Mesenteric fat pad (tissue), 1 donor: Measurements from ENCODE around the gene OSCP1. TPM values are rescaled to one million over a fixed set of nuclear protein-coding genes. Genes with fewer than 3 reads are reported as not detected.

ENCODE experiments used
- DNase-seq: peaks from one replicate; pipeline ENCODE4 v3.0.0-alpha.2; 2020; ENCODE audit warnings: low spot score
- total RNA-seq: library from RNA; stranded (reverse); fragmentation: NEBNext Ultra II Directional; extraction: Animal tissue kit (Norgen Biotek cat#: 25700); gene quantifications from one replicate; pipeline ENCODE4 v1.2.1, GENCODE V29; 2021
- donor health status: DM: yes; HTN: yes; CAD: no.

OSCP1 gene
- total RNA-seq, 1 donor from 2014 or later = 7.0 TPM

DNA sequence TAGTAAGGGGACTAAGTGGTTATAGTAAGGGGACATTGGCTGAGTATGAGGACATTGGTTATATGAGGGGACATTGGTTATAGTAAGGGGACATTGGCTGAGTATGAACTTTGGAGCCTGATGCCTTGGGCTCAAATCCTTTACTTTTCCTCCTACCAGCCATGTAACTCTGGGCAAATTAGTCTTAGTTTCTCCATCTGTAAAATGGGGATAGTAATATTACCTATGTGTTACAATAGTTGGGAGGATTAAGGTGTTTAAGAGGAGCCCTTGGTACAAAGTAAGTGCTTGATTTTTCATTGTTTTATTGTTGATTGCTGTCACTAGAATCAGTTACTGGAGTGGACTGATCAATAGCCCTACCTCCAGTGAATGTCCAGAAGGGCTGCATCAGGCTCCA, 2.8 kb downstream of the OSCP1 start:
- DNase-seq = no peak

DNA sequence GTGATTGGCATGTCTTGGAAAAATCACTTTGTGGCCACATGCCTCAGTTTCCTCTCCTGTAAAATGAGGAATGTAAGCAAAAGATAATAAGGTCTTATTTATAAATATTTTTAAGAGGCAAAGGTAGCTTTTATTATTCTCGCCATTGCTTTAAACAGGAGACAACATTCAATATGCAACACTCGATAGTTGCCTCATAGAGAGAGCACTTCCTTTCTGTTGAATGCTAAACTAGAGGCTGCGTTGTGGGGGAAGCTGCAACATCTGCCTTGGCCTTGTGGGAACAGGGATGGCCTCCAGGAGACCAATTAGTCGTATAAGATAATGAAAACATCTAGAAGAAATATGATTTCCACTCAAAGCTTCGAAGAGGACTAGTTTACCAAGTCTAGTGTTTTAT, 3.5 kb downstream of the OSCP1 start:
- DNase-seq = no peak

GRCh38 chr1:36446271-36446670, 4.0 kb downstream of the OSCP1 start:
- no peak for DNase-seq

- DNase-seq = no peak
Observed at GRCh38 chr1:36443297-36443696, 7.0 kb downstream of the OSCP1 start.

- DNase-seq = no peak
Observed at GRCh38 chr1:36442337-36442736, 7.9 kb downstream of the OSCP1 start.

DNA sequence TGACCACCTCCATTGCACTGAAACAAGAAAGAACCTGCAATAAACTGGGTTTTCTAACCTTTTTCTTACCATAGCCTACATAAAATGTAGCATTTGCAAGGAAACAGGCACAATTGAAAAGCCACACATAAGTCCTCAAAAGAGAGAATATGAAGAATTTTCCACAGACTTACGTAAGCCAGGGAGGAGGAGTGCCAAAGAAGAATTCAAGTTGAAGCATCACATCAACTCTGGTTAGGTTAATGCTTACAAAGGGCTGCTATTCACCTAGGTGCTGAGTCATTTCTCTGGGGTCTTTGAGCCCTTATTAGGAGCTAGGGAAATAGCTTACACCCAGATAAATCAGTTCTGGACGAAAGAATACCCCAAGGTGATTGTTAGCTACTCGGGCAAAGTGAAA, 9.6 kb downstream of the OSCP1 start:
- DNase-seq = no peak

- DNase-seq = no peak
Observed at GRCh38 chr1:36440044-36440443, 10.2 kb downstream of the OSCP1 start.

DNA sequence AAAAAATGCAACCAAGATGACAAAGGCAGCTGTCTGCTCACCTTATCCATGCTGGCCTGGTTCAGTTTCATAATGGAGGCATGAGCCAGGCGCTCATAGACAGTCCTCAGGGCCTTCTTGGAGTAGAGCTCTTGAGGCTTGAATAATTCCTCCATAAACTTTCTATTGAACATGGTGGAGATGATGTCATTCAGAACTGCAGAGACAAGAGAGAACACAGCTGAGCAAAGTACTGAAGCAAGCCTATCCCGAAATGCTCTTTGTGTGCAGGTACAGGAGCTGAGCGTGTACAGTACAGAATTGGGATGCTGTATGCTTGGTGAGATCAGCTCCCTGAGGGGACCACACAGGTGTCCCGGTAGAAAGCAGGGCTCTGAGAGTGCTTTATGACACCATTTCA, 11.5 kb downstream of the OSCP1 start:
- no peak for DNase-seq

DNA sequence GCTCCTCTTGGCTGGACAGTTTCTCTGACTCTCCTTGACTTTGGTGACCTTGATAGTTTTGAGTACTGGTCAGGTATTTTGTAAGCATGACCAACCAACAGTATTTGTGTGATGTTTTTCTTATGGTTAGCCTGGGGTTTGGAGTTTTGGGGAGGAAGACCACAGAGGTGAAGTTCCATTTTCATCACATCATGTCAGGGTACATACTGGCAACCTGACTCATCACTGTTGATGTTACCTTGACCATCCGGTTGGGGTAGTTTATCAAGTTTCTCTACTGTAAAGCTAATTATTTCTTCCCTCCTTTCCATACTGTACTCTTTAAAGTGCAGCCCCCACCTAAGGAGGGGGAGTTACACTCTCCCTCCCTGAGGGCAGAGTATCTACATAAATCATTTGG, 13.4 kb downstream of the OSCP1 start:
- DNase-seq = no peak

- DNase-seq = no peak
Observed at GRCh38 chr1:36433102-36433501, 17.1 kb downstream of the OSCP1 start.

- no peak for DNase-seq
Observed at GRCh38 chr1:36432616-36433015, 17.6 kb downstream of the OSCP1 start.

GRCh38 chr1:36425791-36426190, 24.5 kb downstream of the OSCP1 start:
- DNase-seq = no peak

- no peak for DNase-seq
Observed at GRCh38 chr1:36421649-36422048, 28.6 kb downstream of the OSCP1 start.

- DNase-seq = peak; percentile 94
Observed at GRCh38 chr1:36420836-36421317, 29.4 kb downstream of the OSCP1 start.

- DNase-seq = no peak
Observed at GRCh38 chr1:36420409-36420808, 29.8 kb downstream of the OSCP1 start.

DNA sequence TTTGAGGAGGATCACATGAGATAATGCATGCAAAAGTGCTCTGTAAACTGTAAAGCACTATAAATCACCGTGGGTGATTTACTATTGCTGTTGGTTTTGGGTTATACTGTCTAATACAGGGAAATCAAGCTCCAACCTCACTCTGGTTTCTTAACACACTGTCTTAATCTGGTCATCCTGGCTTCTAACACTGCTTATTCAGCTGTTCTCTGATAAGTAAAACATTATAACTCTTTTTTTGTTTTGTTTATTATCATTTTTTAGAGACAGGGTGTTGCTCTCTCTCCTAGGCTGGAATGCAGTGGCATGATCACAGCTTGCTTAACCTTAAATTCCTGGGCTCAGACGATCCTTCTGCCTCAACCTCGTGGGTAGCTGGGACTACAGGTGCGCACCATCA, 30.7 kb downstream of the OSCP1 start:
- DNase-seq = no peak

- no peak for DNase-seq
Observed at GRCh38 chr1:36419140-36419539, 31.1 kb downstream of the OSCP1 start.

DNA sequence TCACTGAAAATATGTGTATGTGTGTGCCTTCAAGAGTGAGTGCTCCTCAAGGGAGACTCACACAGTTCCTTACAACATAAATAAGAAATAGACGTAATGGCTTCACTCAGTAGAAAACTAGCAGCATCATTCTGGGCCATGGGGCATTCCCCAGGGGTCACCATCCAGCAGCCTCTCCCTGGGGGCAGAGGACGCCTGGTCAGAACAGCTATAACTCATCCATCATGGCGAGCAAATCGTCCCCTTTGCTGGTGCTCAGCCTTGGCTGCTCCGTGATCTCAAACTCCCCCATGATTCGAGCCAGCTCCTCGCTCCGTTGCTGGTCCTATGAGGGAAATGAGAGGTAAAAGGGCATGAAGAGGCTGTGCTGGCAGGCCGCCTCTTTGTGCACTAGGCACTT, 32.3 kb downstream of the OSCP1 start:
- no peak for DNase-seq

DNA sequence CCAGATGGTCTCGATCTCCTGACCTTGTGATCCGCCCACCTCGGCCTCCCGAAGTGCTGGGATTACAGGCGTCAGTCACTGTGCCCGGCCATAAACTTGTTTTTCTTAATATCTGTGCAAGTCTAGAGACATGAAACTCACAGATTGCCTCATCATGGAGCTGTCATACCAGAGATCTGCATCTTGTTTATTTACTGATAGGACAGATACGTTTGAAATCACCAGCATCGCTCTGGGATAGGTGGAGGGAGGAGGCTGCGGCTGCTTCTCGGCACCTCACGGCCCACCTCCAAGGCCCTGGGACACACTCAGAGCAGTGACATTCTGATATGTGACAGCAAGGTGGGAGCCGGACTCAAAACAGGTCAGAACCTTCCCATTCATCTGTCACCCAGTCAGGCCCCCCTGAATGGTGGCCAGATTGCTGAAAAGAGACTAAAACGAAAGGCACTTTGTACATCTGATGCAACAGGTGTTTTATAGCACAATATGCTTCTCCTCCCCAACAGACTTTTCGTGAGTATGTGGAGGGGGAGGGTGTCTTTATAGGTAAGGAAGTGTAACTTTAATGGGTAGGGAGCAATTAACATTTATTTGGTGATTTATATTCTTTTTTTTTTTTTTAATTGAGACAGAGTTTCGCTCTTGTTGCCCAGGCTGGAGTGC, 34.5 kb downstream of the OSCP1 start:
- DNase-seq = no peak

GRCh38 chr1:36414384-36414783, 35.9 kb downstream of the OSCP1 start:
- DNase-seq = no peak

DNA sequence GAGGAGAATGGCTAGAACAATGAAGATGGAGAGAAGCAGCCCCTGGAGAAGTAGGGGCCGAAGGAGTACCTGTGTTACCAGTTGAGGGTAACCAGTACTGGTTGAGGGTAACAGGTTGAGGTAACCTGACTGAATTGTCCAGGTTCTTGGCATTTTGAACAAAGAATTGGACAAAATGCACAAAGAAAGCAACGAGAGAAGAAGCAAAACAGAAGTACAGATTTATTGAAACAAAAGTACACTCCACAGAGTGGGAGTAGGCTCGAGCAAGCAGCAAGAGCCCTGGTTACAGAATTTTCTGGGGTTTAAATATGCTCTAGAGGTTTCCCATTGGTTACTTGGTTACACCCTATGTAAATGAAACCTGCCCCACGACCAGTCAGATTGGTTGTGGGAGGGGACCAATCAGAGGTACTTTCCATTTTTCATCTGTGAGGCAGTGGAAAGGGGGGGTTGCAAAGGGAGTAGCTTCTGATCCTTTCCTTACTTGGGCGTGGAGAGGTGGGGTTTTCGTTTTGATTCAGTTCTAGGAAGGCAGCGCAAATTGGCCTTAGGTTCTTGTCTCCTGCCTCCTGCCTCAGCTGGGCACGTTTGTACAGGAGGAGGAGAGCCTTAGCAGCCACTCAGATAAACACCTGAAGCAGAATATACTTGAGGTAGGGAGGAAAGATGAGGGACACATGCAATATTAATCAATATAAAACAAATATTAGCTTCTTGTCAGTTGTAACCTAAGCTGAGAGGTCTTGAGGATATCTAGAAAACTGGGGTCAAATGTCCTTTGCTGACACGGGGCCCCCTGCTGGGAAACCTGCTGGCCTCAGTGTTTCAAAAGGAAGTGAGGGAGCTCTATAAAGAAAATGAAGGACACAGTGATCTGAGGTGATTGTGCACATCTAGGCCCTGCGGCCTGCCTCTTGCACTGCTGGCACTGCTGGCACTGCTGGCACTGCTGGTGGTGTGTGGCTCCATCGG, 38.3 kb downstream of the OSCP1 start:
- DNase-seq = no peak

GRCh38 chr1:36408479-36408878, 41.8 kb downstream of the OSCP1 start:
- DNase-seq = no peak
